ENCODE measurements around the gene RELL2.

DNA sequence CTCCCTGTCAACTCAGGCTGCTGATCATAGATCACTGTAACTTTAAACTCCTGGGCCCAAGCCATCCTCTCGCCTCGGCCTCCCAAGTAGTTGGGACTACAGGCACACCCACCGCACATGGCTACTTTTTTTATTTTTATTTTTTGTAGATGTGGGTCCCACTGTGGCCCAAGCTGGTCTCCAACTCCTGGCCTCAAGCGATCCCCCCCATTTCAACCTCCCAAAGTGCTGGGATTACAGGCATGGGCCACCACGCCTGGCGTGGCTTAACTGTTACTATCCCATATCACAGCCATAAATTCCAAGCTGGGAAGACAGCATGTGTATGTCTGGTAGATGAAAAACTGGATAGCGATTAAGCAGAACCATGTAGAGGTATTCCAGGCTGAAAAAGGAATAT is 1.2 kb upstream of the RELL2 start:
- TF ChIP-seq, protein P1, sequence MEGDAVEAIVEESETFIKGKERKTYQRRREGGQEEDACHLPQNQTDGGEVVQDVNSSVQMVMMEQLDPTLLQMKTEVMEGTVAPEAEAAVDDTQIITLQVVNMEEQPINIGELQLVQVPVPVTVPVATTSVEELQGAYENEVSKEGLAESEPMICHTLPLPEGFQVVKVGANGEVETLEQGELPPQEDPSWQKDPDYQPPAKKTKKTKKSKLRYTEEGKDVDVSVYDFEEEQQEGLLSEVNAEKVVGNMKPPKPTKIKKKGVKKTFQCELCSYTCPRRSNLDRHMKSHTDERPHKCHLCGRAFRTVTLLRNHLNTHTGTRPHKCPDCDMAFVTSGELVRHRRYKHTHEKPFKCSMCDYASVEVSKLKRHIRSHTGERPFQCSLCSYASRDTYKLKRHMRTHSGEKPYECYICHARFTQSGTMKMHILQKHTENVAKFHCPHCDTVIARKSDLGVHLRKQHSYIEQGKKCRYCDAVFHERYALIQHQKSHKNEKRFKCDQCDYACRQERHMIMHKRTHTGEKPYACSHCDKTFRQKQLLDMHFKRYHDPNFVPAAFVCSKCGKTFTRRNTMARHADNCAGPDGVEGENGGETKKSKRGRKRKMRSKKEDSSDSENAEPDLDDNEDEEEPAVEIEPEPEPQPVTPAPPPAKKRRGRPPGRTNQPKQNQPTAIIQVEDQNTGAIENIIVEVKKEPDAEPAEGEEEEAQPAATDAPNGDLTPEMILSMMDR (conservative IDR thresholded peaks at IDR 0.05): no peak
- TF ChIP-seq EZH2 (IDR thresholded peaks at IDR 0.05; ENCODE audit: low read depth): no peak

All from PC-9 (cell line).